Keratinocyte (primary cell): Measurements from ENCODE around the gene COL4A6. TPM values are rescaled to one million over a fixed set of nuclear protein-coding genes. Genes with fewer than 3 reads are reported as not detected.

Experiments used
- DNase-seq: peaks from one replicate; pipeline ENCODE4 v3.0.0-alpha.2; 2011; ENCODE audit warnings: low read depth, missing footprints, low spot score
- FAIRE-seq: peaks from 2 replicates; lab custom pipeline; 2011; peaks lifted over from hg19 to GRCh38; lab: Jason Lieb, UNC
- H2AFZ ChIP-seq: 2 replicates; pipeline ENCODE4 v1.6.0; 2012; ENCODE audit warnings: low read length, control low read depth, inconsistent platforms; ENCODE audit not compliant: control insufficient read depth
- H3K27ac ChIP-seq: 2 replicates; pipeline ENCODE4 v1.5.1; 2011; ENCODE audit warnings: low read length; ENCODE audit not compliant: control insufficient read depth, insufficient read depth
- H3K27me3 ChIP-seq: 3 replicates; pipeline ENCODE4 v1.6.0; 2011; ENCODE audit warnings: low read length; ENCODE audit not compliant: control insufficient read depth, insufficient read depth; ENCODE audit errors: extremely low read depth
- H3K36me3 ChIP-seq, 2 experiments: 2 replicates in 1 of 2; 3 replicates in 1 of 2; pipeline ENCODE4 v1.5.1; 2011; ENCODE audit warnings: low read length in 2 of 2, mild to moderate bottlenecking in 1 of 2; ENCODE audit not compliant: control insufficient read depth in 2 of 2, insufficient read depth in 2 of 2; ENCODE audit errors: extremely low read depth in 1 of 2
- H3K4me1 ChIP-seq: 3 replicates; pipeline ENCODE4 v1.5.1; 2011; ENCODE audit warnings: low read length; ENCODE audit not compliant: control insufficient read depth, insufficient read depth; ENCODE audit errors: extremely low read depth
- H3K4me2 ChIP-seq: 3 replicates; pipeline ENCODE4 v1.6.0; 2011; ENCODE audit warnings: low read depth, low read length; ENCODE audit not compliant: control insufficient read depth, insufficient read depth; ENCODE audit errors: extremely low read depth
- H3K4me3 ChIP-seq, 3 experiments: fragments of 200-600 bp in 1 of 3; sonication (generic) in 1 of 3; 2 replicates in 2 of 3; 3 replicates in 1 of 3; pipeline ENCODE4 v1.5.1; 2011 to 2016; ENCODE audit warnings: low read length in 3 of 3, mild to moderate bottlenecking in 3 of 3, control low read depth in 2 of 3, inconsistent platforms in 1 of 3, low read depth in 1 of 3, mixed read lengths in 1 of 3, mixed run types in 1 of 3, moderate library complexity in 1 of 3; ENCODE audit not compliant: control insufficient read depth in 2 of 3, insufficient read depth in 2 of 3; ENCODE audit errors: extremely low read depth in 1 of 3
- H3K79me2 ChIP-seq: 2 replicates; pipeline ENCODE4 v1.6.0; 2012; ENCODE audit warnings: low read length; ENCODE audit not compliant: control insufficient read depth, insufficient read depth
- H3K9ac ChIP-seq: 3 replicates; pipeline ENCODE4 v1.6.0; 2011; ENCODE audit warnings: low read length; ENCODE audit not compliant: control insufficient read depth, insufficient read depth; ENCODE audit errors: extremely low read depth
- H3K9me1 ChIP-seq: 3 replicates; pipeline ENCODE4 v1.6.0; 2011; ENCODE audit warnings: low read length; ENCODE audit not compliant: control insufficient read depth, insufficient read depth; ENCODE audit errors: extremely low read depth
- H3K9me3 ChIP-seq: 2 replicates; pipeline ENCODE4 v1.5.1; 2012; ENCODE audit warnings: low read depth, low read length; ENCODE audit not compliant: control insufficient read depth
- H4K20me1 ChIP-seq: 3 replicates; pipeline ENCODE4 v1.6.0; 2011; ENCODE audit warnings: low read length; ENCODE audit not compliant: control insufficient read depth, insufficient read depth; ENCODE audit errors: extremely low read depth
- CTCF ChIP-seq, 3 experiments: IDR thresholded peaks in 1 of 3; conservative IDR thresholded peaks in 1 of 3; optimal IDR thresholded peaks in 1 of 3; 2 replicates in 2 of 3; 3 replicates in 1 of 3; pipeline versions ENCODE3 to v1.5.1; 2011; ENCODE audit warnings: low read length in 3 of 3, mild to moderate bottlenecking in 3 of 3, moderate library complexity in 2 of 3, control low read depth in 1 of 3, inconsistent platforms in 1 of 3; ENCODE audit not compliant: insufficient read depth in 2 of 3; ENCODE audit errors: extremely low read depth in 1 of 3
- EZH2 ChIP-seq: IDR thresholded peaks from one replicate; pipeline ENCODE4 v1.6.1; 2012; ENCODE audit warnings: inconsistent platforms, mild to moderate bottlenecking, low read length, moderate library complexity
- dilution Hi-C: fragments of 300-500 bp; cut with MboI; formaldehyde crosslinking; loops from one replicate; pipeline ENCODE4 v1.7.0; 2020; ENCODE audit warnings: low sequenced_read_pairs; ENCODE audit not compliant: extremely low pct_ligation_motif_present
- polyA plus RNA-seq, 5 experiments: library from polyadenylated mRNA; depleted of rRNA in 3 of 5; stranded (reverse) in 3 of 5; stranded (forward) in 1 of 5; unstranded in 1 of 5; fragments of >200 nt; gene quantifications; 1 replicate in 1 of 5; 2 replicates in 3 of 5; 3 replicates in 1 of 5; pipeline versions ENCODE4 v1.2.1 to v1.2.3, GENCODE V29; 2011 to 2012; ENCODE audit warnings: missing spikeins in 2 of 5, low read depth in 1 of 5, low replicate concordance in 1 of 5

Gene COL4A6
- polyA plus RNA-seq, 1 donor (not counting 4 experiments of a cell fraction or from before 2014, with no cell fraction given), result 18.8 TPM

- FAIRE-seq, result no peak
- TF ChIP-seq CTCF (optimal IDR thresholded peaks at IDR 0.05 in 1 of 3, IDR thresholded peaks at IDR 0.05 in 1 of 3, conservative IDR thresholded peaks at IDR 0.05 in 1 of 3; ENCODE audit: extremely low read depth in 1 of 3, insufficient read depth in 2 of 3, low read length in 3 of 3) (no peak), EZH2 (no peak)
- Histone ChIP-seq H3K4me3 (no peak overlapping the region), H3K36me3 (no peaks in the 10 kb centered on the region), H3K9ac (no peak overlapping the region), H3K9me3 (no peaks in the 10 kb centered on the region), H3K9me1 (no peaks in the 10 kb centered on the region), H2AFZ (no peak overlapping the region), H3K4me2 (no peak overlapping the region), H4K20me1 (no peaks in the 10 kb centered on the region), H3K27me3 (peaks cover 3% of the 10 kb centered on the region), H3K4me1 (peaks cover 12% of the 10 kb centered on the region), H3K79me2 (no peaks in the 10 kb centered on the region), H3K27ac (no peak overlapping the region)
- dilution Hi-C loops, result no loop called here
- DNase-seq, result no peak
Observed at GRCh38 chrX:108415146-108415545, 23.1 kb downstream of the COL4A6 start.

- no peak for TF ChIP-seq CTCF (optimal IDR thresholded peaks at IDR 0.05 in 1 of 3, IDR thresholded peaks at IDR 0.05 in 1 of 3, conservative IDR thresholded peaks at IDR 0.05 in 1 of 3; ENCODE audit: extremely low read depth in 1 of 3, insufficient read depth in 2 of 3, low read length in 3 of 3)
- TF ChIP-seq EZH2, result no peak
- Histone ChIP-seq H3K9me3 (no peaks in the 10 kb centered on the region), H3K4me2 (no peak overlapping the region), H3K27ac (no peak overlapping the region), H3K4me3 (no peak overlapping the region), H3K79me2 (no peaks in the 10 kb centered on the region), H3K27me3 (no peaks in the 10 kb centered on the region), H3K36me3 (no peaks in the 10 kb centered on the region), H3K9ac (no peak overlapping the region), H3K9me1 (no peaks in the 10 kb centered on the region), H4K20me1 (no peaks in the 10 kb centered on the region), H3K4me1 (peaks cover 12% of the 10 kb centered on the region), H2AFZ (no peak overlapping the region)
- dilution Hi-C loops, result loop anchor here (5.0 kb wide), 1 partner anchor 35 kb away; no protein-coding TSS in a partner anchor
- FAIRE-seq (no peak), DNase-seq (no peak)
Observed at GRCh38 chrX:108412783-108413182, 25.4 kb downstream of the COL4A6 start.
